Gastrocnemius medialis (tissue), 4 donors: ENCODE results near the gene HLA-DMA. TPM values are rescaled to one million over a fixed set of nuclear protein-coding genes. Genes with fewer than 3 reads are reported as not detected.
A peak's percentile ranks its signal among the peaks of the same experiment; 100 is the strongest.

Experiments
- ATAC-seq, 2 donors: fragments of 150-250 bp; one replicate each; pipeline ENCODE4 v1.9.1; 2016
- DNase-seq, 2 donors: peaks; one replicate each; pipeline ENCODE4 v3.0.0-alpha.2; 2019
- H3K27ac ChIP-seq, 4 donors: fragments of 200-600 bp; sonication (generic); 1 replicate in 1 of 4; 2 replicates in 3 of 4; pipeline ENCODE4 v1.5.1; 2016 to 2018; ENCODE audit warnings: mild to moderate bottlenecking in 2 of 4, moderate library complexity in 1 of 4
- H3K27me3 ChIP-seq, 3 donors: fragments of 200-600 bp; sonication (generic) in 2 of 3; 1 replicate in 1 of 3; 2 replicates in 2 of 3; pipeline versions ENCODE4 v1.5.1 to v1.6.0; 2016 to 2019; ENCODE audit warnings: mild to moderate bottlenecking in 1 of 3, moderate library complexity in 1 of 3
- H3K36me3 ChIP-seq, 2 donors: fragments of 200-600 bp; sonication (generic) in 1 of 2; one replicate each; pipeline ENCODE4 v1.5.1; 2017 to 2018
- H3K4me1 ChIP-seq, 2 donors: fragments of 200-600 bp; sonication (generic) in 1 of 2; one replicate each; pipeline ENCODE4 v1.5.1; 2016 to 2017; ENCODE audit warnings: mild to moderate bottlenecking in 2 of 2
- H3K4me3 ChIP-seq, 4 donors: fragments of 200-600 bp; sonication (generic) in 3 of 4; 1 replicate in 1 of 4; 2 replicates in 3 of 4; pipeline ENCODE4 v1.5.1; 2016 to 2019; ENCODE audit warnings: mild to moderate bottlenecking in 2 of 4
- H3K9me3 ChIP-seq, 3 donors: fragments of 200-600 bp; sonication (generic) in 2 of 3; 1 replicate in 1 of 3; 2 replicates in 2 of 3; pipeline ENCODE4 v1.5.1; 2016 to 2019
- CTCF ChIP-seq, 5 experiments: fragments of 450-650 bp in 3 of 5; fragments of 200-600 bp in 2 of 5; sonication (generic) in 2 of 5; IDR thresholded peaks in 4 of 5; conservative IDR thresholded peaks in 1 of 5; 1 replicate in 4 of 5; 2 replicates in 1 of 5; pipeline ENCODE4 v1.5.1; 2016 to 2019; ENCODE audit warnings: antibody characterized with exemption in 5 of 5, mild to moderate bottlenecking in 3 of 5, moderate library complexity in 3 of 5
- POLR2A ChIP-seq, 2 donors: fragments of 450-650 bp; IDR thresholded peaks; one replicate each; pipeline ENCODE4 v1.6.1; 2017; ENCODE audit warnings: antibody characterized with exemption in 2 of 2, mild to moderate bottlenecking in 2 of 2, moderate library complexity in 2 of 2
- in situ Hi-C, 4 donors: fragments of 200-750 bp; cut with MboI; loops; one replicate each; pipeline versions ENCODE4 v1.15.0 to v1.8.0; 2017; ENCODE audit warnings: low sequenced_read_pairs in 4 of 4
- intact Hi-C: fragments of 100-400 bp; cut with DNase I; formaldehyde crosslinking; loops from one replicate; pipeline ENCODE4 v1.15.1; 2023; ENCODE audit warnings: low total_unique reads
- total RNA-seq, 4 donors: library from RNA; depleted of rRNA; stranded (reverse); fragments of >200 nt; gene quantifications; one replicate each; pipeline versions ENCODE4 v1.1.0 to v1.2.3, GENCODE V29; 2016

The HLA-DMA gene
- total RNA-seq, 4 donors from 2014 or later: 3.6 to 22.8 (median 6.3) TPM

- no peak for DNase-seq
- in situ Hi-C loops (no loop called here), intact Hi-C loops (no loop called here)
- H3K4me3 ChIP-seq: peak overlapping the region in 2 of 4 donors; percentile 55 to 59
- H3K9me3 ChIP-seq: no peaks in the 10 kb centered on the region
- peak; percentile 24 to 25 for ATAC-seq
- peaks cover 0 to 13% of the 10 kb centered on the region in 2 donors for H3K4me1 ChIP-seq
- H3K27ac ChIP-seq: peak overlapping the region; percentile 36 to 81 (median 68)
- no peak for TF ChIP-seq CTCF (IDR thresholded peaks at IDR 0.05 in 4 of 5, conservative IDR thresholded peaks at IDR 0.05 in 1 of 5)
- no peak for TF ChIP-seq POLR2A (IDR thresholded peaks at IDR 0.05)
- H3K36me3 ChIP-seq: no peaks in the 10 kb centered on the region
- H3K27me3 ChIP-seq: no peaks in the 10 kb centered on the region
These were observed 11.6 kb downstream of the HLA-DMA start for GRCh38 chr6:32941214-32941768.

DNA sequence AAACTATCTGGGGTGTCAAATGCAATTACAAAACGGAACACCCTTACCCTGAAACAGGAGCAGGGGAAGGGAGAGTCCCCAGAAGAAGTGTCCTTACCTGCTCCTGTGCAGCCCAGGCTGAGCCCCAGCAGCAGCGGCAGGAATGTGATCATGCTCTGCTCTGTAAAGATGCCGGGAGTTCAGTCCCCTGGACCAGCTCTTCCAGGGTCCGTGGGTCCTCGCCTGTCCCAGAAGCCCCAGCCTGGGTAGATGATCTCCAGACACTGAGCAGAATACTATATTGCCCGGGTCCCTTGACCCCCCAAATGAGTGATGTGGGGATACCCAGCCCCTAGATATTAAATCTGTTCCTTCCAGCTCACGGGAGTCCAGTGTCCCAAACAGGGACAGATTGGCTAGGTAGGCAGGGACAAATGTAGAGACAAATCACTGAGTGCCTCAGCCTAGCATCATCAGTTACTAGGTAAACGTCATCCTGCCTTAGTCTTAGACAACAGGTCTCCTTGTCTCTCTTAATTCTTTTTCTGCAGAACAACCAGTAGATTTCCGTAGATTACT, 12.2 kb downstream of the HLA-DMA start, which contains the start of gene HLA-DMB:
Gene HLA-DMB (minus strand): TSS at position 373 of the 558 bp plus-strand sequence. CDS start 221 bp downstream, at position 152.
- Histone ChIP-seq H3K27ac (peak within 1 kb of the TSS; percentile 36 to 81 (median 68)), H3K36me3 (no peaks in the 10 kb centered on the region), H3K4me1 (peaks cover 0 to 13% of the 10 kb centered on the region in 2 donors), H3K4me3 (peak within 1 kb of the TSS; percentile 28 to 59 (median 54)), H3K27me3 (no peaks in the 10 kb centered on the region), H3K9me3 (no peaks in the 10 kb centered on the region)
- TF ChIP-seq CTCF (IDR thresholded peaks at IDR 0.05 in 4 of 5, conservative IDR thresholded peaks at IDR 0.05 in 1 of 5) (no peak), POLR2A (IDR thresholded peaks at IDR 0.05) (peak in 1 of 2 donors; percentile 17)
- ATAC-seq (peak; percentile 99 to 100), DNase-seq (peak; percentile 46 to 70)
- intact Hi-C loops: no loop called here
- in situ Hi-C loops: no loop called here

- no peak overlapping the region for H3K4me3 ChIP-seq
- no peaks in the 10 kb centered on the region for H3K36me3 ChIP-seq
- DNase-seq: no peak
- no peak for TF ChIP-seq POLR2A (IDR thresholded peaks at IDR 0.05)
- TF ChIP-seq CTCF (IDR thresholded peaks at IDR 0.05 in 4 of 5, conservative IDR thresholded peaks at IDR 0.05 in 1 of 5): no peak
- ATAC-seq: no peak
- H3K27ac ChIP-seq: no peak overlapping the region
- no peaks in the 10 kb centered on the region for H3K27me3 ChIP-seq
- intact Hi-C loops (no loop called here), in situ Hi-C loops (loop anchor here in 2 of 4 donors (5.0 to 10.0 kb wide), 3 partner anchors 39 to 54 kb away; no protein-coding TSS in a partner anchor)
- peaks cover 0 to 13% of the 10 kb centered on the region in 2 donors for H3K4me1 ChIP-seq
- H3K9me3 ChIP-seq: no peaks in the 10 kb centered on the region
These were observed 14.4 kb downstream of the HLA-DMA start for GRCh38 chr6:32938494-32938893.

DNA sequence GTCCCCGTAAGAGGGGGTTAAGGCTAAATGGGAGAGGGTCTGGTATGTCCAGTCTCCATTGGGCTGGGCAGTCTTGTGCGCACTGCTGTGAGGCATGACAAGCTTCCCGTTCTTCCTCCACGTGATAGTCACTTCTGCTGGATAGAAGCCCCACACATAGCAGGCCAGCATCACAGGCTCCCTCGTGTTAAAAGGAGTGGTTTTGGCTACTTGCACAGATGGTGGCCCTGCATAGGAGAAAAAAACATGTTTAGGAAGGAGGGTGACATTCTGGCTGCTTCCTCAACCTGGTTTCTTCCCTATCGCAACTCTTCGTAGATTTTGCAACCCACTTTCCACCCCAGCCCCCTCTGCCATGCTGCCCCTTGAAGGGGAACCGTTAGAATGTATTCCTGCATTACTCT, 15.7 kb downstream of the HLA-DMA start:
- no peak overlapping the region for H3K27ac ChIP-seq
- ATAC-seq: no peak
- peaks cover 0 to 13% of the 10 kb centered on the region in 2 donors for H3K4me1 ChIP-seq
- intact Hi-C loops: no loop called here
- no peaks in the 10 kb centered on the region for H3K9me3 ChIP-seq
- no peak for TF ChIP-seq CTCF (IDR thresholded peaks at IDR 0.05 in 4 of 5, conservative IDR thresholded peaks at IDR 0.05 in 1 of 5)
- TF ChIP-seq POLR2A (IDR thresholded peaks at IDR 0.05): no peak
- H3K36me3 ChIP-seq: no peaks in the 10 kb centered on the region
- H3K4me3 ChIP-seq: no peak overlapping the region
- in situ Hi-C loops: loop anchor here in 2 of 4 donors (5.0 to 10.0 kb wide), 3 partner anchors 40 to 52 kb away; no protein-coding TSS in a partner anchor
- peak in 1 of 2 donors; percentile 29 for DNase-seq
- no peaks in the 10 kb centered on the region for H3K27me3 ChIP-seq
